ENCODE results near the gene TMEM185B. TPM values are rescaled to one million over a fixed set of nuclear protein-coding genes. Genes with fewer than 3 reads are reported as not detected.

The TMEM185B gene
- total RNA-seq, 3 donors from 2014 or later, result 18.1 to 31.9 (median 26.2) TPM

DNA sequence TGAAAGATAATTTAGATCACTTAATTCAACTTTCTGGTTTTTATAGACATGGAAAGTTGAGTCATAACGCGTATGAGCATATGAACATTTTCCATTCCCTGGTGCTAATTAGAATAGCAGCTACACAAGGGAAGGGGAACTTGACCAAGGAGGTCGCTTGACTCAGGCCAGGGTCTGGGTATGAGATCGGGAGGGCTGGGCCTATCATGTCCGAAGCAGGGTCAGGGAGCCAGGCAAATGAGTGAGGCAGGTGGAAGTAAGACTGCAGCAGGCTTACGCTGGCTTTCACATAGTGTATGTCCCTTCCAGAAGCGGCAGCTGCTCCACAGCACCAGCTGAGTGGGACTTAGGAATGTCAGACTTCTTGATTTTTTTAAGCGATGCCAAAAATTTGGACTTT, 44.1 kb upstream of the TMEM185B start:
- intact Hi-C loops (cut with DNase I; ENCODE audit: low total_unique reads), result no loop called here
- Histone ChIP-seq H3K36me3 (no peaks in the 10 kb centered on the region), H3K27ac (no peak overlapping the region), H3K27me3 (no peaks in the 10 kb centered on the region), H3K9me3 (no peaks in the 10 kb centered on the region), H3K4me3 (no peak overlapping the region), H3K4me1 (no peaks in the 10 kb centered on the region)
- TF ChIP-seq POLR2AphosphoS5 (IDR thresholded peaks at IDR 0.05) (no peak), POLR2A (IDR thresholded peaks at IDR 0.05) (no peak)
- TF ChIP-seq, protein P1, sequence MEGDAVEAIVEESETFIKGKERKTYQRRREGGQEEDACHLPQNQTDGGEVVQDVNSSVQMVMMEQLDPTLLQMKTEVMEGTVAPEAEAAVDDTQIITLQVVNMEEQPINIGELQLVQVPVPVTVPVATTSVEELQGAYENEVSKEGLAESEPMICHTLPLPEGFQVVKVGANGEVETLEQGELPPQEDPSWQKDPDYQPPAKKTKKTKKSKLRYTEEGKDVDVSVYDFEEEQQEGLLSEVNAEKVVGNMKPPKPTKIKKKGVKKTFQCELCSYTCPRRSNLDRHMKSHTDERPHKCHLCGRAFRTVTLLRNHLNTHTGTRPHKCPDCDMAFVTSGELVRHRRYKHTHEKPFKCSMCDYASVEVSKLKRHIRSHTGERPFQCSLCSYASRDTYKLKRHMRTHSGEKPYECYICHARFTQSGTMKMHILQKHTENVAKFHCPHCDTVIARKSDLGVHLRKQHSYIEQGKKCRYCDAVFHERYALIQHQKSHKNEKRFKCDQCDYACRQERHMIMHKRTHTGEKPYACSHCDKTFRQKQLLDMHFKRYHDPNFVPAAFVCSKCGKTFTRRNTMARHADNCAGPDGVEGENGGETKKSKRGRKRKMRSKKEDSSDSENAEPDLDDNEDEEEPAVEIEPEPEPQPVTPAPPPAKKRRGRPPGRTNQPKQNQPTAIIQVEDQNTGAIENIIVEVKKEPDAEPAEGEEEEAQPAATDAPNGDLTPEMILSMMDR (IDR thresholded peaks at IDR 0.05), result no peak
- no peak for DNase-seq (ENCODE audit: low spot score in 2 of 2)

DNA sequence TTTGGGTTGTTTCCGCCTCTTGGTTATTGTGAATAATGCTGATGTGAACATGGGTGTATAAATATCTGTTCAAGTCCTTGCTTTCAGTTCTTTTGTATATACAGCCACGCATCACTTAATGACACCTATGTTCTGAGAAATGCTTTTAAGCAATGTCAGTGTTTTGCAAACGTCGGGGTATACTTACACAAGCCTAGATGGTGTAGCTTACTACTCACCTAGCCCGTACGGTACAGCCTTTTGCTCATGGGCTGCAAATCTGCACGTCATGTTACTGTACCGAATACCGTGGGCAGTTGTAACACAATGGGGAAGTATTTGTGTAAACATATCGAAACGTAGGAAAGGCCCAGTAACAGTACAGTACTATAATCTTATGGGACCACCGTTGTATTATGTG, 41.8 kb upstream of the TMEM185B start:
- no peak overlapping the region for H3K4me3 ChIP-seq
- intact Hi-C loops (cut with DNase I; ENCODE audit: low total_unique reads), result no loop called here
- DNase-seq (ENCODE audit: low spot score in 2 of 2), result no peak
- H3K27ac ChIP-seq, result no peak overlapping the region
- H3K4me1 ChIP-seq, result no peaks in the 10 kb centered on the region
- H3K27me3 ChIP-seq, result no peaks in the 10 kb centered on the region
- TF ChIP-seq, protein P1 (IDR thresholded peaks at IDR 0.05), result no peak
- TF ChIP-seq POLR2A (IDR thresholded peaks at IDR 0.05) (no peak), POLR2AphosphoS5 (IDR thresholded peaks at IDR 0.05) (no peak)
- H3K9me3 ChIP-seq, result peaks cover 0 to 6% of the 10 kb centered on the region in 2 donors
- H3K36me3 ChIP-seq, result no peaks in the 10 kb centered on the region

DNA sequence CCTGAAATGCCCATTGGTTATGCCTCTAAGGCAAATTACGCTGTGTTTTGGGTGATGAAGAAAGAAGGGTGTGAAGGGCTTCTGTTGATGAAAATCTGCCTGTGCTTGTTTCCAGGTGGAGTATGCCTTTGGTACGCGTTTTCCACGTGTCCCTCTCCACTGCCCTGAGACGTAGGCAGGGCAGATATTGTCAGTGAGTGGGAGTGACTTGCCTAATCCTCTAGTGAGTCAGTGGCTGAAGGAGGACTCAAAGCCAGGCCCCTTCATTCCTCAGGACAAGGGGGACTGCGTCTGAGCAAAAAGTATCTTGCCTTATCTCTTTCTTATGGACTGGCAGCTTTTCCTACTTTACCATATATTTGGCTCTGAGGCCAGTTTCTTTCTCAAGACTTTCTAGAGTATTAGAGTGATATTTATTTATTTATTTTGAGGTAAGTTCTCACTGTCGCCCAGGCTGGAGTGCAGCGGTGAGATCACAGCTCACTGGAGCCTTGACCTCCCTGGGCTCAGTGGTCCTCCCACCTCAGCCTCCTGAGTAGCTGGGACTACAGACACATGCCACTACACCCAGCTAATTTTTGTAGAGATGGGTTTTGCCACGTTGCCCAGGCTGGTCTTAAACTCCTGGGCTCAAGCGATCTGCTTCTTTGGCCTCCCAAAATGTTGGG, 39.7 kb upstream of the TMEM185B start:
- H3K4me1 ChIP-seq, result no peaks in the 10 kb centered on the region
- intact Hi-C loops (cut with DNase I; ENCODE audit: low total_unique reads), result no loop called here

DNA sequence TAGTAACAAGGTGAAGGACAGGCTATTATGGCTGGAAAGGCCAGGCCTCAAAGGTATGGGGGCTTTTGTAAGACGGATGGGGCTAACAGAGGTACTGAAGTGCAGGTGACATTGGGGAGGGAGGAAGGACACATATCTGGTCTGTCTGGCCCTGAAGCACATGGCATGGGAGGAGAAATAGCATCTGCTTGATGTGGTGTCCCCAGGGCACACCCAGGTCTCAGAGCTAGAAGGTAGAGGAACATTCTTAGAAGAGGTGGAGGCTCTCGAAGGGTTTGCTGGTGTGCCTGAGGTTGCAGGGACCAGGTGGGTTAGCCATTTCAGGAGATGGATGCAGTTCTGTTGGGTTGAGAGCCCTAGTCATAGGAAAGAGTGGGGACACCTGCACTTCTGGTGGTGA, 39.0 kb upstream of the TMEM185B start:
- Histone ChIP-seq H3K36me3 (no peaks in the 10 kb centered on the region), H3K9me3 (peaks cover 0 to 6% of the 10 kb centered on the region in 2 donors), H3K27me3 (no peaks in the 10 kb centered on the region), H3K4me1 (no peaks in the 10 kb centered on the region), H3K27ac (peak overlapping the region in 1 of 2 donors; percentile 61), H3K4me3 (no peak overlapping the region)
- TF ChIP-seq, protein P1 (IDR thresholded peaks at IDR 0.05), result no peak
- TF ChIP-seq POLR2AphosphoS5 (IDR thresholded peaks at IDR 0.05), result no peak
- TF ChIP-seq POLR2A (IDR thresholded peaks at IDR 0.05), result no peak
- no peak for DNase-seq (ENCODE audit: low spot score in 2 of 2)
- intact Hi-C loops (cut with DNase I; ENCODE audit: low total_unique reads), result no loop called here

More for the DNA sequence above, 39.7 kb upstream of the TMEM185B start:
- TF ChIP-seq POLR2AphosphoS5 (IDR thresholded peaks at IDR 0.05) (no peak), POLR2A (IDR thresholded peaks at IDR 0.05) (no peak)
- TF ChIP-seq, protein P1 (IDR thresholded peaks at IDR 0.05), result no peak
- H3K27me3 ChIP-seq, result no peaks in the 10 kb centered on the region
- DNase-seq (ENCODE audit: low spot score in 2 of 2), result no peak
- H3K9me3 ChIP-seq, result peaks cover 0 to 6% of the 10 kb centered on the region in 2 donors
- no peaks in the 10 kb centered on the region for H3K36me3 ChIP-seq
- H3K4me3 ChIP-seq, result no peak overlapping the region
- peak overlapping the region in 1 of 2 donors; percentile 61 for H3K27ac ChIP-seq

DNA sequence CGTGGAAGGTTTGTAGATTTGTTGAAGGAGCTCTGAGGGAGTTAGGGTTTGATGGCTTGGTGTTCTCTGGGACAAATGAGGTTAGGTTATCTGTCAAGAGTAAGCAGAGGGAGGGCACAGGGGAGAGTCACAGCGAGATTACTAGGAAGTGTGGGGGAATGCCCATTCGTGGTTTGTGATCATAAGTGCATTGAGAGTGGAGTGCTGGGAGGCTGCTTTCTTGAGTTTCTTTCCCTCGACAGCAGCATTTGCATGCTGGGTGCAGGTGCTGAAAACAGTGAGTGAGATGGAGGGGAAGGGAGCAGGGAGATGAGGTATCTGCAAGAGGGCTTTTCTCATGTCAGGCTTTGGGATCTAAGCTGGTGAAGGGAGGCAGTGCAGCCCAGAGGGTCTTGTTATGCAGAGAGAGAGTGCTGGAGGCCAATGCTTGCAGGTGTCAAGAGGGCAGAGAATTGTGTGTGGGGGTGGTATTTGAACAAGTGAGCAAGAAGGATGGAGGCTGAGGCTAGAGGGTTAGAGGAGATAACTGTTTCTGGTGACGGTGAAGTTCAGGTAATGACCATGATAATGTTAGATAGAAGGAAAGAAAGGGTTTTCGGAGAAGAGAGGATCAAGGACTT, 38.3 kb upstream of the TMEM185B start:
- peaks cover 0 to 6% of the 10 kb centered on the region in 2 donors for H3K9me3 ChIP-seq
- no peaks in the 10 kb centered on the region for H3K27me3 ChIP-seq
- intact Hi-C loops (cut with DNase I; ENCODE audit: low total_unique reads), result no loop called here
- TF ChIP-seq POLR2A (IDR thresholded peaks at IDR 0.05) (no peak), POLR2AphosphoS5 (IDR thresholded peaks at IDR 0.05) (no peak)
- TF ChIP-seq, protein P1 (IDR thresholded peaks at IDR 0.05), result no peak
- H3K4me1 ChIP-seq, result no peaks in the 10 kb centered on the region
- no peaks in the 10 kb centered on the region for H3K36me3 ChIP-seq
- DNase-seq (ENCODE audit: low spot score in 2 of 2), result no peak
- H3K4me3 ChIP-seq, result no peak overlapping the region
- no peak overlapping the region for H3K27ac ChIP-seq
